Tibial nerve (tissue), 4 donors: Measurements from ENCODE around the gene HTT.

Source experiments
- CTCF ChIP-seq, 5 experiments: fragments of 200-600 bp in 3 of 5; fragments of 450-650 bp in 2 of 5; sonication (generic) in 3 of 5; IDR thresholded peaks; one replicate each; pipeline ENCODE4 v1.5.1; 2016 to 2019; ENCODE audit warnings: antibody characterized with exemption in 5 of 5, mild to moderate bottlenecking in 3 of 5, moderate library complexity in 2 of 5
- EP300 ChIP-seq, 2 donors: sonication (generic); formaldehyde crosslinking; IDR thresholded peaks; one replicate each; pipeline ENCODE4 v1.6.1; 2017; ENCODE audit warnings: antibody characterized with exemption in 2 of 2, mild to moderate bottlenecking in 1 of 2
- POLR2A ChIP-seq, 2 donors: fragments of 450-650 bp; IDR thresholded peaks; one replicate each; pipeline ENCODE4 v1.6.1; 2017; ENCODE audit warnings: antibody characterized with exemption in 2 of 2, mild to moderate bottlenecking in 2 of 2, moderate library complexity in 2 of 2

GRCh38 chr4:3148926-3149325 is 74.4 kb downstream of the HTT start:
- TF ChIP-seq CTCF (IDR thresholded peaks at IDR 0.05) (no peak), POLR2A (IDR thresholded peaks at IDR 0.05) (no peak), EP300 (IDR thresholded peaks at IDR 0.05) (no peak)
